Fibroblast of mammary gland (primary cell): ENCODE data around the gene CLDN20.
"Not testable (repeated sequence)": the region's sequence is repeated elsewhere in the genome, so short reads cannot be mapped to it uniquely, and the experiment has no call there.

Experiments used
- DNase-seq: peaks from one replicate; pipeline ENCODE4 v3.0.0-alpha.2; 2010; ENCODE audit warnings: low read depth
- H3K4me3 ChIP-seq: 2 replicates; pipeline ENCODE4 v1.5.1; 2011; ENCODE audit warnings: low read depth, mild to moderate bottlenecking, low read length, moderate library complexity; ENCODE audit not compliant: control insufficient read depth
- TF ChIP-seq, protein P1 (sequence below): conservative IDR thresholded peaks from 2 replicates; pipeline ENCODE4 v1.5.1; 2011; ENCODE audit warnings: low read depth, low read length, inconsistent platforms; ENCODE audit not compliant: control insufficient read depth, insufficient read depth

The CLDN20 gene

DNA sequence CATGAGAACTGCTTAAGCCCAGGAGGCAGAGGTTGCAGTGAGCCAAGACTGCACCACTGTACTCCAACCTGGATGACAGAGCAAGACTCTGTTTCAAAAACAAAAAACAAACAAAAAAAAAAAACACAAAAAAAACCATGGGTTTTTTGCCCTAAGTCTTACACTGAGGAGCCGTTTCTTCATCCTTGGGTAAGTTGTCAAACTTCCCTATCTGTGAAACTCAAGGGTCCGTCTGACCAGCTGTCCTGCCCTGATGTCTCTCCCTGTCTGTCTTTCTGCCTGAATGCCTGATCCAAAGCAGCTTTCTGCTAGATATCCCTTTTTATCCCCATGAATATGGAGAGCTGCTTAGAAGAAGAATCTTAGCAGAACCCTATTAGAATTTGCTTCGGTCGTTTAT lies 41.3 kb upstream of the CLDN20 start:
- no peak for DNase-seq
- TF ChIP-seq, protein P1, sequence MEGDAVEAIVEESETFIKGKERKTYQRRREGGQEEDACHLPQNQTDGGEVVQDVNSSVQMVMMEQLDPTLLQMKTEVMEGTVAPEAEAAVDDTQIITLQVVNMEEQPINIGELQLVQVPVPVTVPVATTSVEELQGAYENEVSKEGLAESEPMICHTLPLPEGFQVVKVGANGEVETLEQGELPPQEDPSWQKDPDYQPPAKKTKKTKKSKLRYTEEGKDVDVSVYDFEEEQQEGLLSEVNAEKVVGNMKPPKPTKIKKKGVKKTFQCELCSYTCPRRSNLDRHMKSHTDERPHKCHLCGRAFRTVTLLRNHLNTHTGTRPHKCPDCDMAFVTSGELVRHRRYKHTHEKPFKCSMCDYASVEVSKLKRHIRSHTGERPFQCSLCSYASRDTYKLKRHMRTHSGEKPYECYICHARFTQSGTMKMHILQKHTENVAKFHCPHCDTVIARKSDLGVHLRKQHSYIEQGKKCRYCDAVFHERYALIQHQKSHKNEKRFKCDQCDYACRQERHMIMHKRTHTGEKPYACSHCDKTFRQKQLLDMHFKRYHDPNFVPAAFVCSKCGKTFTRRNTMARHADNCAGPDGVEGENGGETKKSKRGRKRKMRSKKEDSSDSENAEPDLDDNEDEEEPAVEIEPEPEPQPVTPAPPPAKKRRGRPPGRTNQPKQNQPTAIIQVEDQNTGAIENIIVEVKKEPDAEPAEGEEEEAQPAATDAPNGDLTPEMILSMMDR: no peak
- H3K4me3 ChIP-seq: no peak overlapping the region

DNA sequence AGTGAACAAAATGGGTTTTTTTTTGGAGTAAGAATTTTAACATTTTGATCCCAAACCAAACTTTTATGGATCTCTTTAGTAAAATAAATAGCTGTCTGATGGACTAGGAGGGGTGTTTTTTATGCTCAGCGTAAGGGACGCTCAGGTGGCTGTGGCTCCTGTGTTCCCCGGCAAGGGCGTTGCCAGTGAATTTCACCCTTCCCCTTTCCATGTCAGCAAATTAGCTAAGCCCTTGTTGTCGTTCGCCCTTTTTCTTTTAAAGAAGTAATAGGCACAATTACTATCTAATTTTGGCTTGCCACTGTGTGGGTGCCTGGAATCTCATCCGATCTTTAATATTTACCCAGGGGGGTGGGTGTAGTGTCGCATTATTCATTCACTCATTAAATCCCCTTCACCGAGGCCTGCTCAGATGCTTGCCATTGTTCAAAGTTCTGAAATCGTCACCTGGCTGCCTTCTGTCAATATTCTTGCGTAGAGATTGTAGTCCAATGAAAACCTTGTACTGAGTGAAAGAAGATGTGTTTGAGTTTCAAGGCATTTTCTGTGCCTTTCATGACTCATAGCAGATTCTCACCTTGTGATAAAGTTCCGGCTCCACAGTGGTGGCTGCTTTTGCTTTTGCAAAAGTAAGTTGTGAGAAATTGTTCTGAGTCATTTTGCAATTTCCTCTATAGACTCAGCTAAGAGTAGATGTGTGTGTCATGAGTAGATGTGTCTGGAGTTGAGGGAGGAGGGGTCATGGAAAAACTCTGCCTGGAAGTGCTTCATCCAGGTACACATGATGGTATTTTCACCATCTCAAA lies 40.0 kb upstream of the CLDN20 start:
- TF ChIP-seq, protein P1: no peak
- H3K4me3 ChIP-seq: no peak overlapping the region
- peak; percentile 88 for DNase-seq

DNA sequence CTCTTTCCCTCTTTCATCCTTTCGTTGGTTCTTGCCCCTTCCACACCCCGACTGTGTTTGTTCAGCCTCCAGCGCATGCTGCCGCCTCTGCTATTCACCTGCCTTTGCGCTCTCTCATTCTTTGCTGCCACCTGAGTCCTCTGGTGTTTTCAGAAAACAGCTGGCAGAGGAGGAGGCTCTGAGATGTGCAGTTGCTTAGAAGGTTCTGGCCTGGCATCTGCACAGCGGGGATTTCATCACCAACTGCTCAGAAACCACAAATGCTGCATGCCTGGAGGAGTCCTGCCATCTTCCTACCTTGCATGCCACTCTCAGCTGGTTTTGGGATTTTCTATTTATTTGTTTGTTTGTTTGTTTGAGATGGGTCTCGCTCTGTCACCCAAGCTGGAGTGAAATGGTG lies 39.2 kb upstream of the CLDN20 start:
- TF ChIP-seq, protein P1: no peak
- H3K4me3 ChIP-seq: no peak overlapping the region
- no peak for DNase-seq

DNA sequence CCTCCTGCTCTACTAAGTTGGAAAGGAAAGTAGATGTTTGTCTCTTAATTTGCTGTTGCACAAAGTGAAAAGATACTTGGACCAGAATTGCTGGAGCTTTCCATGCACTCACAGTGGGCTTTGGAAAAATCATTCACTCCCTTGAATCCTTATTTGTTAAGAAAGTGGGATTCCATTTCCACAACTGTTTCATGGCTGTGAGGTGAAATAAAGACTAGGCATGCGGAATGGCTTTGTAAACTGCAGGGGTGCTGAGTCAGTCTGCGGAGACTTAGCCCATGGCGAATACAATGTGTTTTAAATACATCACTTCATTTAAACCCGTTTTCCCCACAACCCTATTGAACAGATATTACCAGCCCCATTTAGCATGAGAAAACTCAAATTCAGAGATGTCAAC lies 36.8 kb upstream of the CLDN20 start:
- H3K4me3 ChIP-seq: no peak overlapping the region
- TF ChIP-seq, protein P1: no peak
- no peak for DNase-seq

DNA sequence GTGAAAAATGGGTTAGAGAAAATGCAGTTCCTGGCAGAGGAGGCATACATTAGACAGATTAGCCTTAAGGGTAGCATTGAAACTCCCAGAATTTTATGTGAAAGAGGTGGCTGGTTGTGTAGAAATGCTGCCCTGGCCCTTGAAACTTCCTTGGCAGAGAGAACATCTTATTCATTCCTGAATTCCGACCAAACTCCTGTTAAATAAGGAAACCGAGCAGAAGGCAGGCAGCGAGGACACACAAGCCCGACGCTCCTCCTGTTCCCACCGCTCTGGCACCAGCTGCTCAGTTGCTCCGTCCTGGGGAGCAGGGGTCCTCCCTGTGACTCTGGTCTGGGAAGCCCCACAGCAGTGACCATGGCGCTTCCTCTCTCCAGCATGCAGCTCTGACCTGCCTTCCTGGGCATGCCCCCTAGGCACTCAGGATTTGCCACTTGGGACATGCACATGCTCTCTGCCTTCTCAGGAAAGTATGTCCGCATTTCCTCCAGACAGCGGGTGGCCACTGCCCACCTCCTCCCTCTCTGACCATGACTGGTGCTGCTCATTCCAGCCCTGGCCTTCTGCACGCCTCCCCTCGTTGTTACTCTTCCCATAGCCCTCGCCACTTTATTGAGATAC lies 35.2 kb upstream of the CLDN20 start:
- H3K4me3 ChIP-seq: no peak overlapping the region
- TF ChIP-seq, protein P1: no peak
- DNase-seq: peak; percentile 27

DNA sequence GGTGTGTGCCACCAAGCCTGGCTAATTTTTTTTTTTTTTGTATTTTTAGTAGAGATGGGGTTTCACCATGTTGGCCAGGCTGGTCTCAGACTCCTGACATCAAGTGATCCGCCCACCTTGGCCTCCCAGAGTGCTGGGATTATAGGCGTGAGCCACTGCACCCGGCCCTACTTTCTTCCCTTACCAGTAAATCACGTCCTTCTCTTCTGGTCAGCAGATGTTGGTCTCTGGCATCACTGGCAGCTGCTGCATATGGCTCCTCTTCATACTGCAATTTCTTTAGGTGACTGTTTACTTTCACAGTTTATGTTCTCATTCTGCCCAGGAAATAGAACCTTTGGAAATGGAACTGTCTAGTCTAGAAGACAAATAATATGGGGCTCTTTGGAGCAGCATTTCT lies 32.8 kb upstream of the CLDN20 start:
- not testable (repeated sequence) for DNase-seq, H3K4me3 ChIP-seq

DNA sequence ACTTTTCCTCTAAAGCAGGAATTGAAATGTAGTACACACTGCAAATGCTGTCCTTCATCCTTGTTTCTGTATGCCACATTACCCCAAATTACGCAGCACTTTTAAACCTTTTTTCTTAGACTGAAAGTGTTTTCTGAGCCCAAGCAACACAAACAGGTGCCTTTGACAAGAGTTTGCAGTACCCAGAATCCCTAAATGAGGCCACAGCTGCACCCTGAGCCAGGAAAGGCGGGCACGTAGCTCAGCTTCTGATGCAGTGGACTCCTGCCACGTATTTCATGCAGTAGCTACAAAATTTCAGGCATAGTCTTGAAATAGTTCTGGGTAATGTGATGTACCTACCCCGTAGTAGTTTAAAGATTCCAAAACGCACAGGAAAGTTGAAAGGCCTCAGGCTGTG lies 31.0 kb upstream of the CLDN20 start:
- H3K4me3 ChIP-seq: no peak overlapping the region
- TF ChIP-seq, protein P1: no peak
- DNase-seq: no peak
